Measurements from ENCODE around the gene FRMD4B.

DNA sequence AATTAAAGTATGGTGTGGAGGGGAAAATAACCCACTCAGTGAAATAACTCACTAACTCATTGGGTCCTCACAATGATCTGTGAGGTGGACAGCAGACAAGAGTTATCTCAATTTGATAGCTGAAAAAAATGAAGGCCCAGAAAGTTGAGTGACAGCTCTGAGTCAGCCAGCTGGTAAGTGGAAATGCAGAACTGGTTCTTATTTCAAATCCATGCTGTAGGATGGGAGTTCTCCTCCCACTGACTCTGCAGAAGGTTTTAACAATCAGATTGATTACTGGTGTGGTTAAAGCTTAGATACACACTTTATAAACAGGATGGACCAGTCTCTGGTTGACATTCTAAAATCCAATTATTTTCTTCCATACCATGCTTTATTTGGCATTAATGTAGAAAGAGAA, 176.5 kb downstream of the FRMD4B start:
- TF ChIP-seq, protein P1, sequence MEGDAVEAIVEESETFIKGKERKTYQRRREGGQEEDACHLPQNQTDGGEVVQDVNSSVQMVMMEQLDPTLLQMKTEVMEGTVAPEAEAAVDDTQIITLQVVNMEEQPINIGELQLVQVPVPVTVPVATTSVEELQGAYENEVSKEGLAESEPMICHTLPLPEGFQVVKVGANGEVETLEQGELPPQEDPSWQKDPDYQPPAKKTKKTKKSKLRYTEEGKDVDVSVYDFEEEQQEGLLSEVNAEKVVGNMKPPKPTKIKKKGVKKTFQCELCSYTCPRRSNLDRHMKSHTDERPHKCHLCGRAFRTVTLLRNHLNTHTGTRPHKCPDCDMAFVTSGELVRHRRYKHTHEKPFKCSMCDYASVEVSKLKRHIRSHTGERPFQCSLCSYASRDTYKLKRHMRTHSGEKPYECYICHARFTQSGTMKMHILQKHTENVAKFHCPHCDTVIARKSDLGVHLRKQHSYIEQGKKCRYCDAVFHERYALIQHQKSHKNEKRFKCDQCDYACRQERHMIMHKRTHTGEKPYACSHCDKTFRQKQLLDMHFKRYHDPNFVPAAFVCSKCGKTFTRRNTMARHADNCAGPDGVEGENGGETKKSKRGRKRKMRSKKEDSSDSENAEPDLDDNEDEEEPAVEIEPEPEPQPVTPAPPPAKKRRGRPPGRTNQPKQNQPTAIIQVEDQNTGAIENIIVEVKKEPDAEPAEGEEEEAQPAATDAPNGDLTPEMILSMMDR (conservative IDR thresholded peaks at IDR 0.05; ENCODE audit: low read length) = no peak
- no peak for TF ChIP-seq EZH2phosphoT487 (IDR thresholded peaks at IDR 0.05; ENCODE audit: borderline replicate concordance)

Data from Loucy (cell line).